Globus pallidus (tissue), 1 donor: Measurements from ENCODE around the gene DYNLL2.
"Not testable (repeated sequence)": the region's sequence is repeated elsewhere in the genome, so short reads cannot be mapped to it uniquely, and the experiment has no call there.

Experiments used
- DNase-seq: peaks from one replicate; pipeline ENCODE4 v3.0.0-alpha.2; 2015; ENCODE audit warnings: low spot score

The DYNLL2 gene

GRCh38 chr17:58105093-58105492, 21.9 kb downstream of the DYNLL2 start:
- no peak for DNase-seq

- DNase-seq: no peak
These were observed 24.1 kb downstream of the DYNLL2 start for GRCh38 chr17:58107306-58107705.

GRCh38 chr17:58109197-58109596, 26.0 kb downstream of the DYNLL2 start:
- DNase-seq: no peak

GRCh38 chr17:58110012-58110411, 26.8 kb downstream of the DYNLL2 start:
- no peak for DNase-seq

DNA sequence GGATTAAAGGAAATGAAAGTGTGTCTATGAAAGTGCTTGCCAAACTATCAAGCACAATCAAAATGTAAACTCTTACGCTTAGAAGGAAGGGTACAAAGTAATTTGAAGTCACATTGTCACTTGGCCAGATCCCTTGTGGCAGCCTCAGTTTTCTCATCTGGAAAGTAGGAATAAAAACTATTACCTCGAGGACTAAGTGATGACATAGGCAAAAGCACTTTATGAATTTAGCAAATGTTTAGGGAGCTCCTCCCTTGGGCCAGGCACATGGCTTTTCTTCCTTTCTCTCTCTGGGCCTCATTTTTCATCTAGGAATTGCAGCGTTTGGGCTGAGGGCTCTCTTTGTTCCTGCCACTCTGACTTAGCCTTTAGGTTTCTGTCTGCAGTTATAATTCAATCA, 28.5 kb downstream of the DYNLL2 start:
- DNase-seq: no peak

GRCh38 chr17:58112970-58113631, 29.9 kb downstream of the DYNLL2 start:
- peak; percentile 60 for DNase-seq

GRCh38 chr17:58113947-58114346, 30.7 kb downstream of the DYNLL2 start:
- DNase-seq: no peak

GRCh38 chr17:58117382-58117781, 34.2 kb downstream of the DYNLL2 start:
- no peak for DNase-seq

DNA sequence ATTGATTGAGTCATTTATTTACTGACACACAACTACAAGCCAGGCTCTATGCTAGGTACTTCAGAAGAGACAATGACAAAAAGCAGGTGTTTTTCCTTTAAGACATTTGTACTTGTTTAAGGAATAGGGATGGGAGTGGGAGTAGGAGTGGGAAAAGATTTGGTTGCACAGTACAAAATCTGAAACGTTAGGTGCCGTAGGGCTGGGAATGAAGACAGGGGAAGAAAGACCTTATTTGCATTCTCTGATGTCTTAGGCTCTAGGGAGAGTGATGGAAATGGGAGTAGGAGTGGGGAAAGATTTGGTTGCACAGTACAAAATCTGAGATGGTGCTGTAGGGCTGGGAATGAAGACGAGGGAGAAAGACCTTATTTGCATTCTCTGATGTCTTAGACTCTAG, 36.3 kb downstream of the DYNLL2 start:
- DNase-seq: no peak

DNA sequence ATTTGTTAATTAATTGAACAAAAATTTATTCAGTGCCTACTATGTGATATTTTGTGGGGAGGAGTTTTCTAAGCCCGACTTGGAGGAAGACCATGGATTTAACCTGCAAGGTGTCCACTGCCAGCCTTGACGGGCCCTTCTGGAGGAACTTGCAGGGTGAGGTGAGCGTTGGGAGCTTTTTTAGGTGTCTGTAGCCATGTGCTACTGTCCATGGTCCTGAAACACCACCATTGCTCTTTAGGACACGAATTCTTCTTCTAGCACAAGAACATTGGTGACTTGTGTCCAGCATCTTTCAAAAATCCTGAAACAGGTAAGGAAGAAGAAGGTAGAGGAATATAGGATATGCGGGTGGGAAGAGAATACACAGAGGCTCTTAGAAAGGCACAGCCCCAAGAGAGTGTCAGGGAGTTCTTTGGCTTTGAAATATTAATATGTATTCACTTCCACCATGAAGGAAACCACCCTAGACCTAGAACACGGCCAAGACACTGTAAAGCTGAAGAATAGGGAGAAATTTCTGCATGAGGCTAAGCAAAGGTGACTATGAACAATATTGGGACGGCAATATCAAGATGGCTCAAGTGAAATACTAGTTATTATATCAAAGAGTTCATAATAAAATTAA, 37.1 kb downstream of the DYNLL2 start:
- DNase-seq: no peak

GRCh38 chr17:58121925-58122324, 38.7 kb downstream of the DYNLL2 start:
- peak; percentile 12 for DNase-seq

- DNase-seq: no peak
These were observed 44.6 kb downstream of the DYNLL2 start for GRCh38 chr17:58127846-58128245.

GRCh38 chr17:58132697-58133096, 49.5 kb downstream of the DYNLL2 start:
- DNase-seq: not testable (repeated sequence)

DNA sequence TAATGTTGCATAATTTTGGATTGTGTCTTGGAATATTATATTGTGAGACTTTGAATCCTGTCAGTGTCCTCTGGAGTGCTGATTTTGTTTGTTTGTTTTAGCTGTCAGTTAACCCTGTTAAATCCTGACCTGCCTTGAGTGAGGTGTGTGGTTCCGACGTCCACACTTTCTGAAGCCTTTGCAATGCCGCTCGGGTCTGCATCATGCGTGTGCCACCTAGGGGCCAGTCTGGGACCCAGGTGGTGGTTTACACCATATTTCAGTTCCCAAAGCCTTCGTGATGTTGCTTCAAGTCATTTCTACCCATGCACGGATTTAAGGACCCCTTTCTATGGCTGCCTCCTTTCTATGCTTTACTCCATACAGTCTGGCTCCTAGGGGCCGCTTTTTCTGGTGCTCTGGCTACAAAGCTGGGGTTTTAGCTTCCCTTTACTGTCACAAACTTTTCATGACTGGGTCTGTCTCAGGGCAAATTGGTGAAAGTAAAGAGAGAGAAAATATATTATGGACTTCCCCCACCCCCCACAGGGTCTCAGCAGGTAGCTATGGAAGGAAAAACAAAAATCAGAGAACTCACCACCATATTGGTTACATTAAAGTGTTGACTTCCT, 53.6 kb downstream of the DYNLL2 start:
- DNase-seq: no peak

DNA sequence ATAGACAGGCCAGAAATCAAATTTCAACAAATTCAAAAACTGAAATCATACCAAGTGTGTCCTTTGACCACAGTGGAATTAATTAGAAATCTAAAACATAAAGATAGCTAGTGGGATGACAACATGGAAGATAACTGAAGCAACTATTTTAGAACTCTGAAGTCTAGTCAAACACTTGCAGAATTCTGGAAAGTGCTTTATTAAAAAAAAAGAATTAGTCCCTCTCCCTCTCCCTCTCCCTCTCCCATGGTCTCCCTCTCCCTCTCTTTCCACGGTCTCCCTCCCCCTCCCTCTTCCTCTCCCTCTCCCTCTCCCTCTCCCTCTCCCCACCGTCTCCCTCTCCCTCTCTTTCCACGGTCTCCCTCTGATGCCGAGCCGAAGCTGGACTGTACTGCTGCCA, 58.3 kb downstream of the DYNLL2 start:
- DNase-seq: no peak

- not testable (repeated sequence) for DNase-seq
These were observed 60.1 kb downstream of the DYNLL2 start for GRCh38 chr17:58143335-58143734.

DNA sequence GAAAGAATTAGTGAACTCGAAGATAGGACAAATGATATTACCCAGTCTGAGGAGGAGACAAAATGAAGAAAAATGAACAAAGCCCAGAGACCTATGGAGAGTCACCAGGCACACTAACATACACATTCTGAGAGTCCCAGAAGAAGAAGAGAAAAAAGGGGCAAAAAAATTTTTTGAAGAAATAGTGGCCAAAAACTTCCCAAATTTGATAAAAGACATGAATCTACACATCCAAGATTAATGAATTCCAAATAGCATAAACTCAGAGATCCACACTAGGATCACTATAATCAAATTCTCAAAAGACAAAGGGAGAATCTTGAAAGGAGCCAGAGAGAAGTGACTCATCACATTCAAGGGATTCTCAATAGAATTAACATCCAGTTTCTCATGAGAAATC, 61.6 kb downstream of the DYNLL2 start:
- DNase-seq: no peak
